Esophagus squamous epithelium (tissue), 5 donors: ENCODE results near the gene ZNF552. TPM values are rescaled to one million over a fixed set of nuclear protein-coding genes. Genes with fewer than 3 reads are reported as not detected.
A peak's percentile ranks its signal among the peaks of the same experiment; 100 is the strongest.
"Not testable (repeated sequence)": the region's sequence is repeated elsewhere in the genome, so short reads cannot be mapped to it uniquely, and the experiment has no call there.

Experiments used
- DNase-seq: peaks from one replicate; lab custom pipeline; 2025; lab: John Stamatoyannopoulos, UW
- H3K27ac ChIP-seq, 4 donors: fragments of 200-600 bp; sonication (generic); one replicate each; pipeline ENCODE4 v1.5.1; 2016 to 2019; ENCODE audit warnings: mild to moderate bottlenecking in 1 of 4
- H3K27me3 ChIP-seq, 4 donors: fragments of 200-600 bp; sonication (generic); 1 replicate in 3 of 4; 2 replicates in 1 of 4; pipeline versions ENCODE4 v1.5.1 to v1.6.0; 2017 to 2021; ENCODE audit warnings: antibody characterized with exemption in 1 of 4
- H3K36me3 ChIP-seq, 3 donors: fragments of 200-600 bp; sonication (generic); one replicate each; pipeline ENCODE4 v1.5.1; 2016 to 2019
- H3K4me1 ChIP-seq, 3 donors: fragments of 200-600 bp; sonication (generic); one replicate each; pipeline ENCODE4 v1.5.1; 2017 to 2019
- H3K4me3 ChIP-seq, 4 donors: fragments of 200-600 bp; sonication (generic); 1 replicate in 3 of 4; 2 replicates in 1 of 4; pipeline ENCODE4 v1.5.1; 2016 to 2019; ENCODE audit warnings: mild to moderate bottlenecking in 2 of 4, moderate library complexity in 1 of 4
- H3K9me3 ChIP-seq, 3 donors: fragments of 200-600 bp; sonication (generic); one replicate each; pipeline ENCODE4 v1.5.1; 2016 to 2019
- POLR2A ChIP-seq, 4 donors: fragments of 450-650 bp; IDR thresholded peaks; one replicate each; pipeline ENCODE4 v1.6.1; 2017; ENCODE audit warnings: antibody characterized with exemption in 4 of 4, mild to moderate bottlenecking in 4 of 4, moderate library complexity in 3 of 4
- WGBS, 2 donors: methylation state at CpG; one replicate each; pipeline ENCODE4 v1.1.5; 2018; 5-methylcytosine and 5-hydroxymethylcytosine counted together
- intact Hi-C: fragments of 100-400 bp; cut with DNase I; formaldehyde crosslinking; loops from one replicate; pipeline ENCODE4 v1.15.0; 2022
- total RNA-seq, 4 donors: library from RNA; depleted of rRNA; stranded (reverse); fragments of >200 nt; gene quantifications; one replicate each; pipeline ENCODE4 v1.1.0, GENCODE V29; 2016
- TF ChIP-seq, protein P1 (sequence below), 6 experiments: fragments of 450-650 bp in 4 of 6; fragments of 200-600 bp in 2 of 6; sonication (generic) in 2 of 6; IDR thresholded peaks; one replicate each; pipeline ENCODE4 v1.5.1; 2016 to 2019; ENCODE audit warnings: antibody characterized with exemption in 6 of 6, mild to moderate bottlenecking in 4 of 6, moderate library complexity in 4 of 6
- donor health status: DM: yes; HTN: yes; CAD: no.

ZNF552 gene
- total RNA-seq, 4 donors from 2014 or later = 5.2 to 15.3 (median 12.3) TPM

DNA sequence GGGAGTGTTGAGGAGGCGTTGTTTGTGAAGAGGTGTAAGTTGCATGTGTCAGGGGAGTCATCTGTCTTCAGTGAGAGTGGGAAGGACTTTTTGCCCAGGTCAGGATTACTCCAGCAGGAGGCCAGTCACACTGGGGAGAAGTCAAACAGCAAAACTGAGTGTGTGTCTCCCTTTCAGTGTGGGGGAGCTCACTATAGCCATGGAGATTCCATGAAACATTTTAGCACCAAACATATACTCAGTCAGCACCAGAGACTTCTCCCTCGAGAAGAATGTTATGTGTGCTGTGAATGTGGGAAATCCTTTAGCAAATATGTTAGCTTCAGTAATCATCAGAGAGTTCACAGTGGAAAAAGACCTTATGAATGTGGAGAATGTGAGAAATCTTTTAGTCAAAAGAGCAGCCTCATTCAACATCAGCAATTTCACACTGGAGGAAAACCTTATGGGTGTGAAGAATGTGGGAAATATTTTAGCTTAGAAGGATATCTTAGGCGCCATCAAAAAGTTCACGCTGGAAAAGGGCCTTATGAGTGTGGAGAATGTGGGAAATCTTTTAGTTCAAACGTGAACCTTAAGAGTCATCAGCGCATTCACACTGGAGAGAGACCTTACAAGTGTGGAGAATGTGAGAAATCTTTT lies 26.5 kb upstream of the ZNF552 start:
- peaks cover 0 to 84% (median 4%) of the 10 kb centered on the region in 3 donors for H3K36me3 ChIP-seq
- TF ChIP-seq, protein P1, sequence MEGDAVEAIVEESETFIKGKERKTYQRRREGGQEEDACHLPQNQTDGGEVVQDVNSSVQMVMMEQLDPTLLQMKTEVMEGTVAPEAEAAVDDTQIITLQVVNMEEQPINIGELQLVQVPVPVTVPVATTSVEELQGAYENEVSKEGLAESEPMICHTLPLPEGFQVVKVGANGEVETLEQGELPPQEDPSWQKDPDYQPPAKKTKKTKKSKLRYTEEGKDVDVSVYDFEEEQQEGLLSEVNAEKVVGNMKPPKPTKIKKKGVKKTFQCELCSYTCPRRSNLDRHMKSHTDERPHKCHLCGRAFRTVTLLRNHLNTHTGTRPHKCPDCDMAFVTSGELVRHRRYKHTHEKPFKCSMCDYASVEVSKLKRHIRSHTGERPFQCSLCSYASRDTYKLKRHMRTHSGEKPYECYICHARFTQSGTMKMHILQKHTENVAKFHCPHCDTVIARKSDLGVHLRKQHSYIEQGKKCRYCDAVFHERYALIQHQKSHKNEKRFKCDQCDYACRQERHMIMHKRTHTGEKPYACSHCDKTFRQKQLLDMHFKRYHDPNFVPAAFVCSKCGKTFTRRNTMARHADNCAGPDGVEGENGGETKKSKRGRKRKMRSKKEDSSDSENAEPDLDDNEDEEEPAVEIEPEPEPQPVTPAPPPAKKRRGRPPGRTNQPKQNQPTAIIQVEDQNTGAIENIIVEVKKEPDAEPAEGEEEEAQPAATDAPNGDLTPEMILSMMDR (IDR thresholded peaks at IDR 0.05) = no peak
- no peak for TF ChIP-seq POLR2A (IDR thresholded peaks at IDR 0.05)
- no peak overlapping the region for H3K27ac ChIP-seq
- H3K9me3 ChIP-seq = no peaks in the 10 kb centered on the region
- 73 to 80% methylated on average over 5 of the region's 6 CpGs for WGBS, 2 donors
- no peaks in the 10 kb centered on the region for H3K27me3 ChIP-seq
- no peak for DNase-seq
- no peak overlapping the region for H3K4me3 ChIP-seq
- H3K4me1 ChIP-seq = no peaks in the 10 kb centered on the region
- intact Hi-C loops = no loop called here

DNA sequence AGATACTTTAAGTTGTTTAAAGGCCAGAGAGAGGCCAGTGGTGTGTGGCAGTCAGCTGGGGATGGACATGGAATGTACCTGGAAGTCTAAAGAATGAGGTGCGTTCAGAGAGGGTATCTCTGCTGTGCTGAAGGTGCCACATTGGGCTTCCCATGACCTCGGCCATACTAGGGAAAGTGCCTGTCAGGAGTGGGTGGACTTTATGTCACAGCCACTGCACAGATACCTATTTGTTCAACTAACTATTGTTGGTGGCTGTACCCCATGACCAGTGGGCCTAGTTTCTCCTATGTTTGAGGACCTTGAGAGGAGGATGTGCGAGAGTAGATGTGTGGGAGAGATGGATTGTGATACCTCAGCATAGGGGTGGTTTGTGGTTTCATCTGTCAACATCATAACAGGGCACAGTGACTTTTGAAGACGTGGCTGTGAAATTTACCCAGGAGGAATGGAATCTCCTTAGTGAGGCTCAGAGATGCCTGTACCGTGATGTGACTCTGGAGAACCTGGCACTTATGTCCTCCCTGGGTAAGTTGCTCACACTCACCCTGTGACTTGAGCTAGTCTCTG lies 24.0 kb upstream of the ZNF552 start:
- not testable (repeated sequence) for DNase-seq
- WGBS, 2 donors = 83 to 89% methylated on average over 4 of the region's 5 CpGs

GRCh38 chr19:57836991-57837390 lies 22.3 kb upstream of the ZNF552 start:
- 86 to 98% methylated on average over 5 of the region's 5 CpGs for WGBS, 2 donors
- peaks cover 0 to 60% (median 3%) of the 10 kb centered on the region in 3 donors for H3K36me3 ChIP-seq
- H3K4me3 ChIP-seq, H3K4me1 ChIP-seq, H3K27ac ChIP-seq, DNase-seq, H3K27me3 ChIP-seq, H3K9me3 ChIP-seq, intact Hi-C loops: not testable (repeated sequence)

More for the DNA sequence above, 24.0 kb upstream of the ZNF552 start:
- H3K9me3 ChIP-seq, H3K27ac ChIP-seq, H3K27me3 ChIP-seq, intact Hi-C loops, H3K4me1 ChIP-seq, H3K4me3 ChIP-seq: not testable (repeated sequence)
- H3K36me3 ChIP-seq = peaks cover 0 to 71% (median 4%) of the 10 kb centered on the region in 3 donors

- 31 to 57% methylated on average over 7 to 22 of the region's 22 CpGs for WGBS, 2 donors
- TF ChIP-seq POLR2A (IDR thresholded peaks at IDR 0.05) = no peak
- TF ChIP-seq, protein P1 (IDR thresholded peaks at IDR 0.05) = peak; percentile 14 to 44 (median 28)
- Histone ChIP-seq H3K27me3 (no peaks in the 10 kb centered on the region), H3K36me3 (peaks cover 0 to 27% (median 0%) of the 10 kb centered on the region in 3 donors), H3K4me3 (peak within 1 kb of the TSS; percentile 18 to 60 (median 46)), H3K27ac (peak within 1 kb of the TSS in 3 of 4 donors; percentile 52 to 67 (median 66)), H3K4me1 (peaks cover 0 to 12% (median 0%) of the 10 kb centered on the region in 3 donors), H3K9me3 (no peaks in the 10 kb centered on the region)
- intact Hi-C loops = no loop called here
- DNase-seq = no peak
Measured at GRCh38 chr19:57830071-57830602, 15.4 kb upstream of the ZNF552 start, which contains the start of gene ZNF587B. Gene ZNF587B, plus strand, starts transcription at chr19:57830299. Its CDS starts 230 bp downstream, at chr19:57830529.

GRCh38 chr19:57829316-57829715 lies 14.6 kb upstream of the ZNF552 start:
- Histone ChIP-seq H3K27ac (no peak overlapping the region), H3K4me3 (no peak overlapping the region), H3K36me3 (peaks cover 0 to 28% (median 0%) of the 10 kb centered on the region in 3 donors), H3K9me3 (no peaks in the 10 kb centered on the region), H3K4me1 (peaks cover 0 to 12% (median 0%) of the 10 kb centered on the region in 3 donors), H3K27me3 (no peaks in the 10 kb centered on the region)
- intact Hi-C loops = no loop called here
- 87 to 91% methylated on average over 4 to 5 of the region's 5 CpGs for WGBS, 2 donors
- DNase-seq = no peak
- no peak for TF ChIP-seq POLR2A (IDR thresholded peaks at IDR 0.05)
- TF ChIP-seq, protein P1 (IDR thresholded peaks at IDR 0.05) = no peak

- no peak for DNase-seq
- Histone ChIP-seq H3K27ac (no peak overlapping the region), H3K27me3 (no peaks in the 10 kb centered on the region), H3K4me3 (no peak overlapping the region), H3K9me3 (no peaks in the 10 kb centered on the region), H3K36me3 (peaks cover 0 to 40% (median 0%) of the 10 kb centered on the region in 3 donors), H3K4me1 (peaks cover 4 to 47% (median 9%) of the 10 kb centered on the region in 3 donors)
- TF ChIP-seq, protein P1 (IDR thresholded peaks at IDR 0.05) = no peak
- intact Hi-C loops = no loop called here
- WGBS, 2 donors = 88 to 93% methylated on average over 3 to 6 of the region's 6 CpGs
Measured at GRCh38 chr19:57825511-57825910, 10.8 kb upstream of the ZNF552 start.

GRCh38 chr19:57823608-57824007 lies 8.9 kb upstream of the ZNF552 start:
- H3K4me3 ChIP-seq, H3K27me3 ChIP-seq, DNase-seq, intact Hi-C loops, H3K9me3 ChIP-seq: not testable (repeated sequence)
- peaks cover 5 to 47% (median 13%) of the 10 kb centered on the region in 3 donors for H3K4me1 ChIP-seq
- WGBS, 2 donors = 60 to 76% methylated on average over 1 to 4 of the region's 4 CpGs
- H3K36me3 ChIP-seq = peaks cover 0 to 33% (median 0%) of the 10 kb centered on the region in 3 donors
- peak overlapping the region in 1 of 4 donors; percentile 5 for H3K27ac ChIP-seq

DNA sequence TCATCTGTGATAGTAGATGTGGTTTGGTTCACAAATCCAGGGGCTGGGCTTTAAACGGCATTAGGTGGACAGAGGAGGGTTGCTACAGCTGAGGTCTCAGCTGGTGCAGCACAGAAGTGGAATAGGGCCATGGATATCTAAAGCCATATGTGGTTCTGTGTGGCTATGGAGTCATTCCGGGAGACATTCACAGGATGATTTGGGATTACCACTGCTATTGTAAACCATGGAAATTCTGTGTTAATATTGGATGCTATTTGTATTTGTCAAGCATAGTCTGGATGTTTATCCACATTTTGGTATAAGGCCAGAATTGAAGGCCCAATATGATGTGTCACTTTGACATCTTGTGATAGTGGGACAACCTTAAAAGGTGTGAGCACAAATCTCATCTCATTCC lies 8.4 kb upstream of the ZNF552 start:
- H3K36me3 ChIP-seq = peaks cover 0 to 30% (median 0%) of the 10 kb centered on the region in 3 donors
- H3K27ac ChIP-seq = peak overlapping the region in 1 of 4 donors; percentile 5
- 54 to 55% methylated on average over 2 of the region's 2 CpGs for WGBS, 2 donors
- DNase-seq, intact Hi-C loops, H3K9me3 ChIP-seq, H3K4me3 ChIP-seq, H3K27me3 ChIP-seq: not testable (repeated sequence)
- H3K4me1 ChIP-seq = peaks cover 5 to 49% (median 13%) of the 10 kb centered on the region in 3 donors
